ENCODE results near the gene ZSWIM4. TPM values are rescaled to one million over a fixed set of nuclear protein-coding genes. Genes with fewer than 3 reads are reported as not detected.
"Not testable (repeated sequence)": the region's sequence is repeated elsewhere in the genome, so short reads cannot be mapped to it uniquely, and the experiment has no call there.

The ZSWIM4 gene
- total RNA-seq, 1 donor from 2014 or later: 23.2 TPM

DNA sequence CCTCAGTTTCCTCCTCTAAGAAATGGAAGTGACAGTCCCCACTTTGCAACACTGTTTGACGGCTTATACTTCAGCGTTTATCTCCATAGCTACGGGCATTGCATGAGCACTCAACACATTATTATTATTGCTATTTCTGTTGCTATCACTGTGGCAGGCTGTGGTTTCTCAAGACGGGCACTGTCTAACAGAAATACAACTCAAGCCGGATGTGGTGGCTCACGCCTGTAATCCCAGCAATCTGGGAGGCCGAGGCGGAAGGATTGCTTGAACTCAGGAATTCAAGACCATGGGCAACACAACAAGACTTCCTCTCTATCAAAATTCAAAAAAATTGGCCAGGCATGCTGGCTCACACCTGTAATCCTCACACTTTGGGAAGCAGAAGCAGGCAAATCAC, 4.9 kb upstream of the ZSWIM4 start:
- Histone ChIP-seq H3K27ac (peak overlapping the region; percentile 94 to 95), H3K27me3 (no peaks in the 10 kb centered on the region), H3K4me1 (peaks cover 10 to 29% of the 10 kb centered on the region in 2 donors), H3K36me3 (no peaks in the 10 kb centered on the region), H3K9me3 (no peaks in the 10 kb centered on the region), H3K4me3 (no peak overlapping the region)
- TF ChIP-seq, protein P1, sequence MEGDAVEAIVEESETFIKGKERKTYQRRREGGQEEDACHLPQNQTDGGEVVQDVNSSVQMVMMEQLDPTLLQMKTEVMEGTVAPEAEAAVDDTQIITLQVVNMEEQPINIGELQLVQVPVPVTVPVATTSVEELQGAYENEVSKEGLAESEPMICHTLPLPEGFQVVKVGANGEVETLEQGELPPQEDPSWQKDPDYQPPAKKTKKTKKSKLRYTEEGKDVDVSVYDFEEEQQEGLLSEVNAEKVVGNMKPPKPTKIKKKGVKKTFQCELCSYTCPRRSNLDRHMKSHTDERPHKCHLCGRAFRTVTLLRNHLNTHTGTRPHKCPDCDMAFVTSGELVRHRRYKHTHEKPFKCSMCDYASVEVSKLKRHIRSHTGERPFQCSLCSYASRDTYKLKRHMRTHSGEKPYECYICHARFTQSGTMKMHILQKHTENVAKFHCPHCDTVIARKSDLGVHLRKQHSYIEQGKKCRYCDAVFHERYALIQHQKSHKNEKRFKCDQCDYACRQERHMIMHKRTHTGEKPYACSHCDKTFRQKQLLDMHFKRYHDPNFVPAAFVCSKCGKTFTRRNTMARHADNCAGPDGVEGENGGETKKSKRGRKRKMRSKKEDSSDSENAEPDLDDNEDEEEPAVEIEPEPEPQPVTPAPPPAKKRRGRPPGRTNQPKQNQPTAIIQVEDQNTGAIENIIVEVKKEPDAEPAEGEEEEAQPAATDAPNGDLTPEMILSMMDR (IDR thresholded peaks at IDR 0.05): no peak
- intact Hi-C loops (cut with DNase I): no loop called here
- DNase-seq (ENCODE audit: low spot score in 2 of 2): no peak

DNA sequence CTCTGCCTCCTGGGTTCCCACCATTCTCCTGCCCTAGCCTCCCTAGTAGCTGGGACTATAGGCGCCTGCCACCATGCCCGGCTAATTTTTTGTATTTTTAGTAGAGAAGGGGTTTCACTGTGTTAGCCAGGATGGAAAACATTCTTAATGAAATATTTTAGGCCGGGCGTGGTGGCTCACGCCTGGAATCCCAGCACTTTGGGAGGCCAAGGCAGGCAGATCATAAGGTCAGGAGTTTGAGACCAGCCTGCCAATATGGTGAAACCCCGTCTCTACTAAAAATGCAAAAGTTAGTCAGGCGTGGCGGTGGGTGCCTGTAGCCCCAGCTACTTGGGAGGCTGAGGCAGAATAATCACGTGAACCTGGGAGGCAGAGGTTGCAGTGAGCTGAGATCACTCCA, 1.9 kb upstream of the ZSWIM4 start:
- peaks cover 15 to 45% of the 10 kb centered on the region in 2 donors for H3K4me1 ChIP-seq
- H3K27me3 ChIP-seq; DNase-seq (ENCODE audit: low spot score in 2 of 2); H3K4me3 ChIP-seq; intact Hi-C loops (cut with DNase I); H3K36me3 ChIP-seq; H3K9me3 ChIP-seq: not testable (repeated sequence)
- H3K27ac ChIP-seq: peak overlapping the region; percentile 92 to 96

DNA sequence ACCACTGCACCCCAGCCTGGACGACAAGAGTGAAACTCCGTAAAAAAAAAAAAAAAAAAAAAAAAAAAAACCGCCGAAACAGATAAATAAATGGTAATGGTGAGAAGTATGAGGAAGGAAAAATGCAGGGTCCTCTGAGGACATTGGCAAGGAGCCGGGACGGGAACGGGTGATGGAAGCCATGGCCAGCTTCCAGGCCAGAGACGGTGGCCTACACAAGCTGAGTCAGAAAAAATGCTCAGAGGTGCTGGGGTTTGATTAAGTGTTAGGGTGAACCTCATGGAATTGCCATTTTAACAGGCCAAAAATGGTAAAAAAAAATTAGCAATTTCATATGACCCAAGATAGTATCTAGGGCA, 866 bp upstream of the ZSWIM4 start:
- Histone ChIP-seq H3K27ac (peak overlapping the region; percentile 92 to 96), H3K27me3 (no peaks in the 10 kb centered on the region), H3K36me3 (no peaks in the 10 kb centered on the region), H3K9me3 (no peaks in the 10 kb centered on the region), H3K4me1 (peaks cover 7 to 35% of the 10 kb centered on the region in 2 donors), H3K4me3 (peak overlapping the region; percentile 86 to 88)
- TF ChIP-seq, protein P1 (IDR thresholded peaks at IDR 0.05): no peak
- DNase-seq (ENCODE audit: low spot score in 2 of 2): peak; percentile 54 to 94
- intact Hi-C loops (cut with DNase I): loop anchor here (2.0 kb wide), 2 partner anchors 14 to 66 kb away; no protein-coding TSS in a partner anchor

DNA sequence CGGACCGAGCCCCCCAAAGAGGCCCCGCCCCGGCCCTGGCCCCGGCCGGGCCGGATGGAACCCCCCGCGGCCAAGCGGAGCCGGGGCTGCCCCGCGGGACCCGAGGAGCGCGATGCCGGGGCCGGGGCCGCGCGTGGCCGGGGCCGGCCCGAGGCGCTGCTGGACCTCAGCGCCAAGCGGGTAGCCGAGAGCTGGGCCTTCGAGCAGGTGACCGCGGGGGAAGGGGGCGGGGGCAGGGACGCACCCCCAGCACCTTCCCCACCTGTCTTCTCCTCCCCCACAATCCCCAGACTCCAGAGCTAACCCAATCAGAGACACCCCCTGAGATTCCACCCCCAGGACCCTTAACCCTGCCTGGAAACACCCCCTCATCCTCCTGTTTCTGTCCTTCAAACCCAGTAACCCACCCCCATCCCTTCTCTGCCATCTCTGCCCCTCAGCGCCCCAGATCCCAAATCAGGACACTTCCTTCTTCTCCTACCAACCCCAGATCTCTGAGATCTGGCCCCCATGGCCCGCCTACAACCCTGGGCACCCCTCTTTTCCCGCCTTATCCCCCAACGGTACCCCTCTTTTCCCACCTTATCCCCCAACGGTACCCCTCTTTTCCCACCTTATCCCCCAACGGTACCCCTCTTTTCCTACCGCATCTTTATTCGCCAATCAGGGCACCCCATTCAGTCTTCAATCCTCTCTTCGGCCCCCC, 505 bp downstream of the ZSWIM4 start:
- H3K27ac ChIP-seq: peak overlapping the region; percentile 92 to 93
- intact Hi-C loops (cut with DNase I): loop anchor here (1.0 to 5.0 kb wide), 7 partner anchors 15 to 643 kb away; partner anchors contain the start of genes IER2, RFX1 and STX10

DNA sequence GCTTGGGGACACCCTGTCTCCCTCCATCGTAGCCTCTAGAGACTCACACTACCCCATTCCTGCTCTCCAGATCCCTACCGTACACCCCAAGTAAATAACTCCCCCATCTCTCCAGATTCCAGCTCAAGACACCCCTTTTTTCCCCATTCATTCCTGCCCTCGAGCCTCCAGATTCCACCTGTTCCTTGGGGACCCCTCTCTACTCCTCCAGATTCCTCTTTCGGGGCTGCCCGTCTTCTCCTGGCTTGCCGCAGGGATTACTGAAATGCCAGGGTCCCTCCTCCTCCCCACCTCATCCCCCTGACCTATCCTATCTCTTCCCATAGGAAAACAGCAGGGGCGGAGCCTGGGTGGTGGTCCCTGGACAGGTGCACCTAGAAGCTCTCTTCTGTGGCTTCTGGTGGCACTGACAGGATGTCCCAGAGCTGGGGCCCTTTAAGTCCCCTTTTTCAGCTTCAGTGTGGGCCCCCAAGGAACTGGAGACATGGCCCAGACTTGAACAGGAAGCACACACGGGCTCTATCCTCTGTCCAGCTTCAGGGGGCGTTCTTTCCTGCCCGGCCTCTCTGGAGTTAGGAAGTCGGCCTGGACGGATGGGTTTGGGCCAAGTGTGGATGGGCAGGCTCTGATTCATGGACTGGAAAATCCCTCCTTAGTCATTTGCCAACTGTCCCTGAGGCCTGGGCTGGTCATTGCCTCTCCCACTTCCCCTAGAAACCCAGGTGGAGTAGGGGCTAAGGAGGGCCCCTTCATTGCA, 1.2 kb downstream of the ZSWIM4 start:
- peaks cover 7 to 30% of the 10 kb centered on the region in 2 donors for H3K4me1 ChIP-seq
- no peaks in the 10 kb centered on the region for H3K36me3 ChIP-seq
- peak; percentile 59 to 95 for DNase-seq (ENCODE audit: low spot score in 2 of 2)
- intact Hi-C loops (cut with DNase I): loop anchor here (1.0 to 5.0 kb wide), 5 partner anchors 24 to 644 kb away; partner anchors contain the start of genes IER2, RFX1 and STX10
- H3K9me3 ChIP-seq: no peaks in the 10 kb centered on the region
- TF ChIP-seq, protein P1 (IDR thresholded peaks at IDR 0.05): peak in 1 of 3 experiments; percentile 18
- peak overlapping the region; percentile 92 to 93 for H3K27ac ChIP-seq
- no peaks in the 10 kb centered on the region for H3K27me3 ChIP-seq
- H3K4me3 ChIP-seq: peak overlapping the region; percentile 86 to 88

More for the DNA sequence above, 505 bp downstream of the ZSWIM4 start:
- Histone ChIP-seq H3K9me3 (no peaks in the 10 kb centered on the region), H3K4me3 (peak overlapping the region; percentile 86 to 88), H3K36me3 (no peaks in the 10 kb centered on the region), H3K4me1 (peaks cover 7 to 30% of the 10 kb centered on the region in 2 donors), H3K27me3 (no peaks in the 10 kb centered on the region)
- peak in 1 of 2 donors; percentile 67 for DNase-seq (ENCODE audit: low spot score in 2 of 2)
- TF ChIP-seq, protein P1 (IDR thresholded peaks at IDR 0.05): no peak

DNA sequence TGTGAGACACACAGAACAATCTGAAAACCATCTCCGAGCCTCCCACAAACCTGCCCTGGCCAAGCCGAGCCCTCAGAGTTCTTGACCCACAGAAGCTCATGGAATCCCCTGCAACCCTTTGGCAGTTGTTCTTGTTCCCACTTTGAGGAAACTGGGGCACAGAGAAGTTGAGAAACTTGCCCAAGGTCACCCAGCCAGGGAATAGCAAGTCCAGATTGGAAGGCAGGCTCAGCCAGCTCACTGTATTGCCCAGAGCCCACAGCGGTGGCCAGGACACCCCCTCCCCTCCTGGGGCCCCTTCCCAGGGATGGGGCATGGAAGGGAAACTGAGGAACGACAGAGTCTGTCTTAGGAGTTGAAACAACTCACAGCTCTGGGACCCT, 1.8 kb downstream of the ZSWIM4 start:
- intact Hi-C loops (cut with DNase I): loop anchor here (2.0 to 5.0 kb wide), 4 partner anchors 24 to 645 kb away; partner anchors contain the start of genes IER2, RFX1 and STX10

More for the DNA sequence above, 1.8 kb downstream of the ZSWIM4 start:
- H3K4me1 ChIP-seq: peaks cover 7 to 30% of the 10 kb centered on the region in 2 donors
- H3K27ac ChIP-seq: peak overlapping the region; percentile 92 to 93
- H3K36me3 ChIP-seq: no peaks in the 10 kb centered on the region
- TF ChIP-seq, protein P1 (IDR thresholded peaks at IDR 0.05): no peak
- no peaks in the 10 kb centered on the region for H3K27me3 ChIP-seq
- DNase-seq (ENCODE audit: low spot score in 2 of 2): no peak
- no peaks in the 10 kb centered on the region for H3K9me3 ChIP-seq
- H3K4me3 ChIP-seq: peak overlapping the region; percentile 86 to 88

All from ascending aorta (tissue), 2 donors.